Naive thymus-derived CD8-positive, alpha-beta T cell (primary cell): ENCODE measurements around the gene RBM6. TPM values are rescaled to one million over a fixed set of nuclear protein-coding genes. Genes with fewer than 3 reads are reported as not detected.
"Not testable (repeated sequence)": the region's sequence is repeated elsewhere in the genome, so short reads cannot be mapped to it uniquely, and the experiment has no call there.

Experiments used
- ATAC-seq, 2 donors: fragments of 150-1000 bp; cut with Tn5 transposase in 1 of 2; sonication (Bioruptor Pico), chemical (Tn5 transposase) in 1 of 2; 1 replicate in 1 of 2; 2 replicates in 1 of 2; pipeline ENCODE4 v1.10.0; 2021; ENCODE audit warnings: mild to moderate bottlenecking in 2 of 2, moderate library complexity in 2 of 2
- POLR2A ChIA-PET: fragments of 350-600 bp; sonication (Branson Sonifier 250); formaldehyde crosslinking; loops from one replicate; lab custom pipeline; 2021; ENCODE audit warnings: antibody characterized with exemption; lab: Charles Lee
- DNase-seq, 10 donors: peaks; one replicate each; pipeline versions ENCODE4 v3.0.0 to v3.0.0-alpha.2; 2020 to 2022
- H3K27ac Mint-ChIP-seq, 10 donors: one replicate each; pipeline ENCODE4 v1.8.0; 2020 to 2022; ENCODE audit warnings: mild to moderate bottlenecking in 10 of 10, mixed read lengths in 10 of 10, moderate library complexity in 4 of 10, inconsistent platforms in 1 of 10
- H3K27me3 Mint-ChIP-seq, 5 donors: one replicate each; pipeline ENCODE4 v1.8.0; 2021 to 2022; ENCODE audit warnings: mixed read lengths in 5 of 5
- H3K36me3 Mint-ChIP-seq, 3 donors: one replicate each; pipeline ENCODE4 v1.8.0; 2020 to 2022; ENCODE audit warnings: mixed read lengths in 3 of 3, mild to moderate bottlenecking in 2 of 3, inconsistent platforms in 1 of 3
- H3K4me1 Mint-ChIP-seq, 4 donors: one replicate each; pipeline ENCODE4 v1.8.0; 2021 to 2022; ENCODE audit warnings: mixed read lengths in 4 of 4
- H3K4me3 Mint-ChIP-seq, 10 donors: one replicate each; pipeline ENCODE4 v1.8.0; 2020 to 2022; ENCODE audit warnings: mild to moderate bottlenecking in 10 of 10, mixed read lengths in 10 of 10, moderate library complexity in 6 of 10, inconsistent platforms in 1 of 10
- H3K9me3 Mint-ChIP-seq, 9 donors: one replicate each; pipeline ENCODE4 v1.8.0; 2020 to 2022; ENCODE audit warnings: mixed read lengths in 9 of 9, mild to moderate bottlenecking in 3 of 9, inconsistent platforms in 1 of 9, moderate library complexity in 1 of 9
- polyA plus RNA-seq, 3 donors: library from polyadenylated mRNA; unstranded; fragments of 300-500 nt; fragmentation: Illumina TruSeq; gene quantifications; one replicate each; pipeline ENCODE4 v1.2.3, GENCODE V29; 2021
- total RNA-seq, 8 experiments: library from RNA in 2 of 8; stranded (reverse) in 2 of 8; gene quantifications; one replicate each; pipeline ENCODE4 v1.2.3 and lab custom pipeline; 2021 to 2026

RBM6 gene
- total and polyA plus RNA-seq, 5 experiments from 2014 or later: 29.9 to 197 (median 46.5) TPM

DNA sequence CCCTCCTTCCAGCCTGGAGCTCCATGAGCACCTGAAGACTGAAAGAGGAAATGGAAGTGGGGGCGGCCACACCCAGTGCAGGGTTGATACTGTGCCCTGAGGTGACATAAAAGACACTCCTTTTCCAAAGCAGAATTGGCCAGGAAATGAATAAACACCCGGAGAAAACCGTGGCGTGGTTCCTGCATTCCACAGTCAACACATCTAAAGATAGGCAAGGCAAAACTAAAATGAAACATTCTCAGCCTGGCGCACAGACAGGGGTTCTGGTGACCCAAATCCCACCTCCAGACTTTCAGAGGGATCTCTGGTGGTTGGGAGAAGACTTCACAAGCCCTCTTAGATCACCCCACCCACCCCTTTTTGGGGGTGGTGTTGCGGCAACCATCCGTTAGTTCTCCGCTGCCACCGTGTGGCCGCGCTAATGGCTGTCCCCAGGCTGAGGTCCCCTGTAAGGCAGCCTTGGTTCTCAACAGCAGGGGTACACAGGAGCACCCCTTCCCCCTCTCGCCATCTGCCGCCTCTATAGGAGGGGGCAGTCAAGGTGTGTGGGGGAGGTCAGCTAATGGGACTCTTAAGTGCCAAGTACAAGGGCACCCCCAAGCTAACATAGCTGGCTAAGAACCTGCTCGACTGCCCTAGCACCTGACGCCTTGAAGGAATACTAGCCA is 33.7 kb upstream of the RBM6 start:
- Mint-ChIP-seq H3K4me3 (peak overlapping the region; percentile 36 to 67 (median 57)), H3K36me3 (peaks cover 0 to 15% (median 8%) of the 10 kb centered on the region in 3 donors), H3K4me1 (peaks cover 14 to 32% (median 29%) of the 10 kb centered on the region in 4 donors), H3K27me3 (no peaks in the 10 kb centered on the region), H3K27ac (peak overlapping the region in 8 of 10 donors; percentile 48 to 89 (median 84)), H3K9me3 (no peaks in the 10 kb centered on the region)
- DNase-seq (peak in 9 of 10 donors; percentile 16 to 49 (median 33)), ATAC-seq (peak; percentile 21 to 44)
- POLR2A ChIA-PET: interaction anchor here (1.2 to 2.4 kb wide), 3 partner anchors 34 to 187 kb away, joined by 3 to 9 read pairs (median 4); partner anchors contain the start of genes AMIGO3, INKA1 and RBM6

DNA sequence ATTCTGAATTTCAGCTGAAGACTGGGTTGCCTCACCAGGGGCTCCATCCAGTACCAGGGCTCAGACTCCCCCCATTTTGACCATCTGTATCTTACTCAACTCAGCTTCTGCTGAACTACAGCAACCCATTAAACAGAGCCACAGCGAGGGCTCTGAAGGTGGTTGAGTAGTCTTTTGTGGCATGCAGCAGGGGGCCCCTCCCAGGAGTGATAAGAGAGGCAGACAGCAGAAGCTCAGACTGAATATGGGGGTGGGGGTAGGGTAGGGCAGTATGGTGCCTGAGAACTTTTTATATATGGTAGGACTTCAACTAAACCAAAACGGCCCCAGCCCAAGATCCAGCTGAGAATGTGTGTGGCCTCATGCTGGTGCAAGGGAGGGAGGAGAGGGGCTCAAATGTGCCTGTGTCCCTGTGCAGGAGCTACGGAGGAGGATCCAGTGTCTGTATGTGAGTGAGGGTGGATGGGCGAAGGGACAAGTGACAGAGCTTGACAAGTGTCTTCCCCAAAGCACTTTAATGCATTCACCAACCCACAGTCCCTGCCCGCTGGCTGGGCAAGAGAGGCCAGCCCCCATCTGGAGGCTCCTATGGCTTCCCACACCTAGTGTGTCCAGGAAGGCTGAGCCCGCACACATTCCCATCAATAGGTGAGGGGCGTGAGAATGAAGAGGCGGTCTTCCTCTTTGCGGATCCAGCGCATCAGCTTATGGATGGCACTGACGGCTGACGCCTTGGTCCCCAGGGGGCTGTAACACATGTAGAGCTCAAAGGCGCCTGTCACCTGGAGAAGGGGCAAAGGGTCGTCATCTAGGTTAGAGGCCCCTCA is 31.4 kb upstream of the RBM6 start:
- Mint-ChIP-seq H3K36me3 (peaks cover 0 to 33% (median 12%) of the 10 kb centered on the region in 3 donors), H3K27me3 (no peaks in the 10 kb centered on the region), H3K27ac (no peak overlapping the region), H3K4me1 (peaks cover 16 to 30% (median 26%) of the 10 kb centered on the region in 4 donors), H3K9me3 (no peaks in the 10 kb centered on the region), H3K4me3 (no peak overlapping the region)
- DNase-seq: no peak
- POLR2A ChIA-PET: no interaction called here
- no peak for ATAC-seq

- H3K27me3 Mint-ChIP-seq: no peaks in the 10 kb centered on the region
- H3K4me1 Mint-ChIP-seq: peaks cover 11 to 20% (median 14%) of the 10 kb centered on the region in 4 donors
- no peaks in the 10 kb centered on the region for H3K9me3 Mint-ChIP-seq
- peaks cover 0 to 35% (median 12%) of the 10 kb centered on the region in 3 donors for H3K36me3 Mint-ChIP-seq
- POLR2A ChIA-PET: no interaction called here
- no peak for DNase-seq
- ATAC-seq: no peak
- H3K4me3 Mint-ChIP-seq: no peak overlapping the region
- peak overlapping the region in 2 of 10 donors; percentile 71 for H3K27ac Mint-ChIP-seq
Observed at GRCh38 chr3:49910409-49911123, 29.4 kb upstream of the RBM6 start.

- POLR2A ChIA-PET: no interaction called here
- H3K36me3 Mint-ChIP-seq: peaks cover 0 to 36% (median 12%) of the 10 kb centered on the region in 3 donors
- no peaks in the 10 kb centered on the region for H3K27me3 Mint-ChIP-seq
- ATAC-seq (no peak), DNase-seq (no peak)
- peaks cover 7 to 15% (median 9%) of the 10 kb centered on the region in 4 donors for H3K4me1 Mint-ChIP-seq
- H3K9me3 Mint-ChIP-seq: no peaks in the 10 kb centered on the region
- H3K27ac Mint-ChIP-seq: peak overlapping the region in 2 of 10 donors; percentile 33 to 71
- no peak overlapping the region for H3K4me3 Mint-ChIP-seq
Observed at GRCh38 chr3:49911124-49911420, 28.9 kb upstream of the RBM6 start.

GRCh38 chr3:49911611-49912010 is 28.3 kb upstream of the RBM6 start:
- no peak for ATAC-seq
- Mint-ChIP-seq H3K4me3 (no peak overlapping the region), H3K36me3 (peaks cover 0 to 42% (median 12%) of the 10 kb centered on the region in 3 donors), H3K27ac (peak overlapping the region in 1 of 10 donors; percentile 54), H3K9me3 (no peaks in the 10 kb centered on the region), H3K4me1 (peaks cover 3 to 9% (median 8%) of the 10 kb centered on the region in 4 donors), H3K27me3 (no peaks in the 10 kb centered on the region)
- POLR2A ChIA-PET: interaction anchor here (0.5 kb wide), 1 partner anchor 11 kb away, joined by 4 read pairs; no protein-coding TSS in a partner anchor
- no peak for DNase-seq

GRCh38 chr3:49912881-49913281 is 27.1 kb upstream of the RBM6 start:
- Mint-ChIP-seq H3K9me3 (no peaks in the 10 kb centered on the region), H3K4me1 (peaks cover 0 to 6% (median 3%) of the 10 kb centered on the region in 4 donors), H3K36me3 (peaks cover 0 to 46% (median 12%) of the 10 kb centered on the region in 3 donors), H3K4me3 (no peak overlapping the region), H3K27ac (peak overlapping the region in 4 of 10 donors; percentile 12 to 42 (median 23)), H3K27me3 (no peaks in the 10 kb centered on the region)
- DNase-seq (no peak), ATAC-seq (no peak)
- POLR2A ChIA-PET: no interaction called here

DNA sequence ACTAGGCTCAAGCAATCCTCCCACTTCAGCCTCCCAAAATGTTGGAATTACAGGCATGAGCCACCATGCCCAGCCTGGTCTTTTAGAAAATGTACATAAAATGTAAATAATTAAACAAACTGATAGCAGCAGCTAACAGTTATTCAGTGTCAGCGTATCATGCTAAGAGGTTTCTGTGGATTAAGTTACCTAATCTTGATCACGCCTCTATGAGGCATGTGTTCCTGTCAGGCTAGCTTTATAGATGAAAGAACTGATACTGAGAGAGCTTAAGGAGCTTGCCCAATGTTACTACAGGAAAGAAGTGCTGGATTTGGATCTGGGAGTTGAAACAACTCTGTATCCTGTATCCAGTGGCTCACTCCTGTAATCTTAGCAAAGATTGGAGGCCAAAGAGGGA is 25.0 kb upstream of the RBM6 start:
- no peak for ATAC-seq

DNA sequence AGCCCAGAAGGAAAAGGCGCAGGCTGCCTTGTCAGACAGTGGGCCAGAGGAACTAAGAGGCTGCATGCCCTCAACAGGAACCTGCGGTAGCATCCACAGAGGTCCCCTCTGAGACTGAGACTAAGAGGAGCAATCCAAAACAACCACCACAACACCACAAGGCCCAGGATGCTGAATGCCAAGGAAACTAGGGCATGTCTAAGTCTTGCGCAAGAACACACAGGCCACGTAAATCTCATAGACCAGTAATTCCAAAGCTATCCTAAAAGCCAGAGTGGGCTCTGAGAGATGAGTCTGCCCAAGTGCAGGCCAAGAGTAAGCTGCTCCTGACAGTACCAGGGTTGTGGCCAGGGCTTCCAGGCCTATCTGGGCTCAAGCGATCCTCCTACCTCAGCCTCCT is 23.3 kb upstream of the RBM6 start:
- POLR2A ChIA-PET: no interaction called here
- H3K36me3 Mint-ChIP-seq: peaks cover 0 to 42% (median 4%) of the 10 kb centered on the region in 3 donors
- ATAC-seq: no peak
- H3K4me1 Mint-ChIP-seq: peaks cover 0 to 16% (median 5%) of the 10 kb centered on the region in 4 donors
- no peak for DNase-seq
- H3K27me3 Mint-ChIP-seq: no peaks in the 10 kb centered on the region
- H3K9me3 Mint-ChIP-seq: no peaks in the 10 kb centered on the region
- no peak overlapping the region for H3K4me3 Mint-ChIP-seq
- H3K27ac Mint-ChIP-seq: no peak overlapping the region

More for the DNA sequence above, 25.0 kb upstream of the RBM6 start:
- Mint-ChIP-seq H3K27ac (peak overlapping the region in 2 of 10 donors; percentile 7 to 22), H3K36me3 (peaks cover 0 to 51% (median 10%) of the 10 kb centered on the region in 3 donors), H3K9me3 (no peaks in the 10 kb centered on the region), H3K27me3 (no peaks in the 10 kb centered on the region), H3K4me1 (peaks cover 0 to 14% (median 4%) of the 10 kb centered on the region in 4 donors), H3K4me3 (no peak overlapping the region)
- POLR2A ChIA-PET: interaction anchor here (0.5 to 0.7 kb wide), 2 partner anchors 112 to 323 kb away, joined by 3 to 7 read pairs; partner anchors contain the start of gene INKA1
- no peak for DNase-seq

- DNase-seq, H3K9me3 Mint-ChIP-seq, H3K4me3 Mint-ChIP-seq, POLR2A ChIA-PET, H3K27me3 Mint-ChIP-seq: not testable (repeated sequence)
- peaks cover 0 to 16% (median 4%) of the 10 kb centered on the region in 4 donors for H3K4me1 Mint-ChIP-seq
- peaks cover 0 to 33% (median 0%) of the 10 kb centered on the region in 3 donors for H3K36me3 Mint-ChIP-seq
- peak; percentile 62 to 63 for ATAC-seq
- H3K27ac Mint-ChIP-seq: peak overlapping the region in 5 of 10 donors; percentile 40 to 87 (median 43)
Observed at GRCh38 chr3:49917806-49918590, 22.0 kb upstream of the RBM6 start.

DNA sequence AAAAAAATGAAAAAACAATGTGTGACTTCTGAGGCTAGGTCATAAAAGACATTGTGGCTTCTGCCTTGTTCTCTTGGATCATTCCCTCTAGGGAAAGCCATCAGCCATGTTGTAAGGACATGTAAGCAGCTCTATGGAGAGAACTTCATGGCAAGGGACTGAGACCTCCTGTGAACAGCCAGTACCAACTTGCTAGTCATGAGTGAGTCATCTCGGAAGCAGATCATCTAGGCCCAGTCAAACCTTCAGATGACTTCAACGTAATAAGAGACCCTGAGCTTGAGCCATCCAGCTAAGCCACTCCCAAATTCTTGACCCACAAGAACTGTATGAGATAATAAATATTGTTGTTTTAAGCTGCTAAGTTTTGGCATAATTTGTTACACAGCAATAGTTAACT is 15.3 kb upstream of the RBM6 start:
- POLR2A ChIA-PET: no interaction called here
- Mint-ChIP-seq H3K4me1 (peaks cover 12 to 24% (median 20%) of the 10 kb centered on the region in 4 donors), H3K9me3 (no peaks in the 10 kb centered on the region), H3K36me3 (peaks cover 0 to 21% (median 0%) of the 10 kb centered on the region in 3 donors), H3K4me3 (no peak overlapping the region), H3K27me3 (no peaks in the 10 kb centered on the region), H3K27ac (peak overlapping the region in 1 of 10 donors; percentile 22)
- DNase-seq: no peak
- ATAC-seq: no peak

DNA sequence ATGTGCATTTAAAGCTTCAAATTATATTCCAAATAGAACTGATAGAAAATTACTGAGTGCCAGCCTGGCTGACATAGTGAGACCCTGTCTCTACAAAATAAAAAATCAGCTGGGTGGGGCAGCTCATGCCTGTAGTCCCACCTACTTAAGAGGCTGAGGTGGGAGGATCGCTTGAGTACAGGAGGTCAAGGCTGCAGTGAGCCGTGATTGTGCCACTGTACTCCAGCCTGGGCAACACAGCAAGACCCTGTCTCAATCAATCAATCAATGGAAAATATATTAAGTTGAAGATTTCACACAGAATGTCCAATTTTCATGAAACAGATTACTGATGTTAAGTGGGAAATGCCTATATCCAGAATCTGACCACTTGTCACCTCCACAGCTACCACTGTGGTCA is 14.5 kb upstream of the RBM6 start:
- POLR2A ChIA-PET: no interaction called here
- H3K4me1 Mint-ChIP-seq: peaks cover 9 to 30% (median 25%) of the 10 kb centered on the region in 4 donors
- H3K9me3 Mint-ChIP-seq: no peaks in the 10 kb centered on the region
- no peaks in the 10 kb centered on the region for H3K27me3 Mint-ChIP-seq
- DNase-seq (no peak), ATAC-seq (no peak)
- H3K27ac Mint-ChIP-seq: no peak overlapping the region
- H3K36me3 Mint-ChIP-seq: peaks cover 0 to 17% (median 0%) of the 10 kb centered on the region in 3 donors
- H3K4me3 Mint-ChIP-seq: no peak overlapping the region
